Trophoblast cell (in vitro differentiated cells and primary cell): ENCODE results near the gene BICD2.
A peak's percentile ranks its signal among the peaks of the same experiment; 100 is the strongest.

Source experiments
- DNase-seq, 2 donors: peaks; one replicate each; pipeline ENCODE4 v3.0.0-alpha.2; 2016
- H2AFZ ChIP-seq: 2 replicates; pipeline ENCODE4 v1.6.1; 2013; ENCODE audit warnings: low read length, moderate library complexity, mild to moderate bottlenecking; ENCODE audit not compliant: insufficient read depth, poor library complexity
- H2AK5ac ChIP-seq: 2 replicates; pipeline ENCODE4 v1.6.1; 2013; ENCODE audit warnings: mild to moderate bottlenecking, low read length
- H2BK120ac ChIP-seq: 2 replicates; pipeline ENCODE4 v1.6.1; 2013; ENCODE audit warnings: low read length, mild to moderate bottlenecking, moderate library complexity; ENCODE audit not compliant: insufficient read depth, poor library complexity
- H2BK12ac ChIP-seq: 2 replicates; pipeline ENCODE4 v1.6.1; 2013; ENCODE audit warnings: mild to moderate bottlenecking, low read length, moderate library complexity
- H2BK5ac ChIP-seq: 2 replicates; pipeline ENCODE4 v1.6.1; 2013; ENCODE audit warnings: low read length, low read depth, moderate library complexity, mild to moderate bottlenecking; ENCODE audit not compliant: poor library complexity
- H3K14ac ChIP-seq: 2 replicates; pipeline ENCODE4 v1.6.1; 2013; ENCODE audit warnings: mild to moderate bottlenecking, low read length
- H3K18ac ChIP-seq: 2 replicates; pipeline ENCODE4 v1.6.1; 2013; ENCODE audit warnings: mild to moderate bottlenecking, low read length
- H3K23ac ChIP-seq: 2 replicates; pipeline ENCODE4 v1.6.1; 2013; ENCODE audit warnings: low read length
- H3K27ac ChIP-seq: 2 replicates; pipeline ENCODE4 v1.5.1; 2013; ENCODE audit warnings: low read depth, mild to moderate bottlenecking, inconsistent platforms, low read length, moderate library complexity
- H3K27me3 ChIP-seq: 2 replicates; pipeline ENCODE4 v1.6.1; 2013; ENCODE audit warnings: inconsistent platforms, mild to moderate bottlenecking, low read length, moderate library complexity; ENCODE audit not compliant: insufficient read depth
- H3K36me3 ChIP-seq, 2 experiments: 1 replicate in 1 of 2; 2 replicates in 1 of 2; pipeline ENCODE4 v1.6.1; 2013; ENCODE audit warnings: low read length in 2 of 2, mild to moderate bottlenecking in 2 of 2, moderate library complexity in 1 of 2; ENCODE audit not compliant: insufficient read depth in 2 of 2, control insufficient read depth in 1 of 2
- H3K4ac ChIP-seq: 2 replicates; pipeline ENCODE4 v1.6.1; 2013; ENCODE audit warnings: low read depth, mild to moderate bottlenecking, low read length, moderate library complexity
- H3K4me1 ChIP-seq, 2 experiments: 1 replicate in 1 of 2; 2 replicates in 1 of 2; pipeline ENCODE4 v1.6.1; 2013; ENCODE audit warnings: low read length in 2 of 2, mild to moderate bottlenecking in 2 of 2, moderate library complexity in 1 of 2; ENCODE audit not compliant: insufficient read depth in 2 of 2, control insufficient read depth in 1 of 2
- H3K4me2 ChIP-seq: 2 replicates; pipeline ENCODE4 v1.6.1; 2013; ENCODE audit warnings: inconsistent platforms, mild to moderate bottlenecking, low read length, moderate library complexity
- H3K4me3 ChIP-seq: 2 replicates; pipeline ENCODE4 v1.5.1; 2013; ENCODE audit warnings: mild to moderate bottlenecking, low read depth, low read length, inconsistent platforms
- H3K79me1 ChIP-seq: one replicate; pipeline ENCODE4 v1.6.1; 2013; ENCODE audit warnings: low read length
- H3K79me2 ChIP-seq: 2 replicates; pipeline ENCODE4 v1.6.1; 2013; ENCODE audit warnings: low read length, mild to moderate bottlenecking; ENCODE audit not compliant: control insufficient read depth, insufficient read depth, poor library complexity
- H3K9ac ChIP-seq: 2 replicates; pipeline ENCODE4 v1.6.1; 2013; ENCODE audit warnings: mild to moderate bottlenecking, low read length
- H3K9me3 ChIP-seq: 2 replicates; pipeline ENCODE4 v1.6.1; 2013; ENCODE audit warnings: low read depth, mild to moderate bottlenecking, control low read depth, inconsistent platforms, low read length; ENCODE audit not compliant: insufficient read depth
- H4K12ac ChIP-seq: 2 replicates; pipeline ENCODE4 v1.6.1; 2013; ENCODE audit warnings: low read depth, mild to moderate bottlenecking, low read length, moderate library complexity
- H4K8ac ChIP-seq: 2 replicates; pipeline ENCODE4 v1.6.1; 2013; ENCODE audit warnings: low read depth, mild to moderate bottlenecking, low read length, moderate library complexity
- H4K91ac ChIP-seq: one replicate; pipeline ENCODE4 v1.6.1; 2013; ENCODE audit warnings: low read depth, mild to moderate bottlenecking, low read length, moderate library complexity
- WGBS: extraction: QIAGEN DNeasy Blood & Tissue Kit; methylation state at CpG from one replicate; pipeline ENCODE4 v1.1.7; 2013; ENCODE audit warnings: missing lambda C conversion rate; ENCODE audit not compliant: insufficient read length, insufficient coverage; ENCODE audit errors: extremely low coverage; 5-methylcytosine and 5-hydroxymethylcytosine counted together

The BICD2 gene

DNA sequence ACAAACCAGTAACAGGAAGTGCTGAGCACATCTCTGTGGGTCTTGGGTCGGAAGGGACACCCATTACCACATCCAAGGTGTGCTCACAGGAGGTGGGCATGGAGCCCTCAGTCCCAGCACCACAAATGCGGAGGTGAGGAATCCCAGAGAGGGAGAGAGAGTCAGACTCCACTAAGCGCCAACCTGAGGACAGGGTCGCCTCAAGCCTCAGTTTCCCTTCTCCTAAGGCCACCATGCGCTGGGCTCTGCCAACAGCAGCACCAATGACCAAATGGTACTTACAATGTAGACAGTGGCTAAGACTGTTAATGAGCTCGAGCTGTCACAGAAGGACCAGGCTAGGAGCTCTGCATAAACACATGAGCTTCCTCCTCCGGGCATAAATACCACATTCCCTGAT is 43.1 kb downstream of the BICD2 start:
- no peak overlapping the region for H2AFZ ChIP-seq
- WGBS, result no CpG with 5 or more reads among the region's 7 CpGs
- no peak overlapping the region for H4K12ac ChIP-seq
- no peak overlapping the region for H4K91ac ChIP-seq
- H2BK12ac ChIP-seq, result no peak overlapping the region
- H3K14ac ChIP-seq, result no peak overlapping the region
- H3K27me3 ChIP-seq, result no peaks in the 10 kb centered on the region
- H2BK5ac ChIP-seq, result no peak overlapping the region
- no peak overlapping the region for H3K4me3 ChIP-seq
- peaks cover 4% of the 10 kb centered on the region for H3K79me2 ChIP-seq
- no peak overlapping the region for H3K4ac ChIP-seq
- DNase-seq, result peak; percentile 23 to 46
- H3K36me3 ChIP-seq, result peaks cover 63 to 64% of the 10 kb centered on the region in 2 experiments
- H3K79me1 ChIP-seq, result peaks cover 8% of the 10 kb centered on the region
- H3K18ac ChIP-seq, result no peak overlapping the region
- no peak overlapping the region for H3K4me2 ChIP-seq
- H3K27ac ChIP-seq, result no peak overlapping the region
- peaks cover 23 to 37% of the 10 kb centered on the region in 2 experiments for H3K4me1 ChIP-seq
- H2BK120ac ChIP-seq, result no peak overlapping the region
- no peak overlapping the region for H3K23ac ChIP-seq
- H3K9ac ChIP-seq, result no peak overlapping the region
- H4K8ac ChIP-seq, result no peak overlapping the region
- H3K9me3 ChIP-seq, result peaks cover 8% of the 10 kb centered on the region
- no peak overlapping the region for H2AK5ac ChIP-seq

DNA sequence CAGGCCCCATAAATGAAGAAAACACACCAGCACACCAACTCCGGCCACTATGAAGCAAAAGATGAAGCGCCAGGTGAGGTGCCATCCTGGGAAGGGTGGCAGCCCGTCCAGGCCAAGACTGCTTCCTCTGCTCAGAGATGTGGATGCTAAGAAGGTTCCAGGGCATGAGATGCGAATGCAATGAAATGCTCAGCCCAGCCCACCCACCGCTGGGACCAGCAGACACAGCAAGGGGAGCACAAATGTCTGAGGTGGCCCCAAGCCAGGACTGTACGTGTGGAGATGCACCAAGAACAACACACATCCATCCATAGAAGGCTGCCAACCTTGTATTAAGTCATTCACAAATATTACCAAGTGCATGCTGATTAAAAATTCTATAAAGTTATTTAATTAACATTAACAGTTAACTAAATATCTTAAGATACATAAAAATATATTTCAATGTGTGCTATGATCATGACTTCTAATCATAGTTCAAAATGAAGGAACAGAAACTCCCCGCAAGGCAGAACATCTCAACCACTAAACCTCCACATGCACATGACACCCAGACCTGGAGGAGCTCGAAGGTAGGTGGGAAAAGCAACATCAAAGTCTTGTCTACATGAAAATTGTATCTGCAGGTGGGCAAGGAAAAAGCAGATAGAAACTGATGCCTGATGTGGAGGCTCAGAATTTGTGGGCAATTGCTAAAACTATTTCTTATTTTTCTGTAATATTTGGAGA is 43.7 kb downstream of the BICD2 start:
- Histone ChIP-seq H3K36me3 (peaks cover 67 to 69% of the 10 kb centered on the region in 2 experiments), H4K12ac (no peak overlapping the region), H2BK120ac (no peak overlapping the region), H3K4ac (no peak overlapping the region), H2BK5ac (no peak overlapping the region), H3K27ac (no peak overlapping the region), H3K4me3 (no peak overlapping the region), H3K79me2 (no peaks in the 10 kb centered on the region), H3K27me3 (no peaks in the 10 kb centered on the region), H2BK12ac (no peak overlapping the region), H2AFZ (no peak overlapping the region), H3K4me1 (peaks cover 18 to 31% of the 10 kb centered on the region in 2 experiments), H3K9ac (no peak overlapping the region), H2AK5ac (no peak overlapping the region), H3K4me2 (no peak overlapping the region), H3K23ac (no peak overlapping the region), H4K91ac (no peak overlapping the region), H3K9me3 (peaks cover 8% of the 10 kb centered on the region), H3K18ac (no peak overlapping the region), H3K14ac (no peak overlapping the region), H4K8ac (no peak overlapping the region), H3K79me1 (peaks cover 5% of the 10 kb centered on the region)
- DNase-seq, result no peak
- no CpG with 5 or more reads among the region's 8 CpGs for WGBS

DNA sequence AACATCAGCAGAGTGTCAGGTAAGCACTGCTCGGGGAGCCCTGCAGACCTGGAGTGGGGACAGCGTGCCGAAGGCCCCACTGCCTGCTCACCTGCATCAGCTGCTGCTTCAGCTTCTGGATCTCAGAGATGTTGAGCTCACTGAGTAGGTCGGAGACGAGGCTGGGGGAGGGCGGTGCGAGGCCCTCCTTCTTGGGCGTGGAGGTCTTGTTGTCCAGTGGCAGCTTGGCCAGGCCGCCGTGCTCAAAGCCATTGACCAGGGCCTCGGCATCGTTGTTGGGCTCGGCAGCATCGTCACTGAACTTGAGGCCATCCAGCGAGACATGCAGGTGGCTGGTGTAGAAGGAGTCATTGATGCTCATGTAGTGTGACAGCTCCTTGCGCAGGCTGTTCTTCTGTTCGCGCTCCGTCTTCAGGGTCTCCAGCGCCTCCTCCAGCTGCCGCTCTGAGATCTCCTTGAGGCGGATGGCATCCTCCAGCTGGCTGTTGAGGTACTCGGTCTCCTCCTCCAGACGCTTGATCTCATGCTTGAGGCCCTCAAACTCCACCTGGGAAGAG is 44.3 kb downstream of the BICD2 start:
- Histone ChIP-seq H4K12ac (no peak overlapping the region), H3K18ac (no peak overlapping the region), H3K79me2 (no peaks in the 10 kb centered on the region), H3K79me1 (peaks cover 5% of the 10 kb centered on the region), H3K4me1 (peaks cover 16 to 28% of the 10 kb centered on the region in 2 experiments), H3K23ac (no peak overlapping the region), H2AFZ (no peak overlapping the region), H4K91ac (no peak overlapping the region), H3K36me3 (peaks cover 74 to 76% of the 10 kb centered on the region in 2 experiments), H2AK5ac (no peak overlapping the region), H4K8ac (no peak overlapping the region), H3K4ac (no peak overlapping the region), H2BK5ac (no peak overlapping the region), H3K9ac (no peak overlapping the region), H3K14ac (no peak overlapping the region), H3K9me3 (peaks cover 8% of the 10 kb centered on the region), H3K4me2 (no peak overlapping the region), H3K4me3 (no peak overlapping the region), H3K27me3 (no peaks in the 10 kb centered on the region), H2BK12ac (no peak overlapping the region), H2BK120ac (no peak overlapping the region), H3K27ac (no peak overlapping the region)
- DNase-seq, result no peak
- no CpG with 5 or more reads among the region's 24 CpGs for WGBS

DNA sequence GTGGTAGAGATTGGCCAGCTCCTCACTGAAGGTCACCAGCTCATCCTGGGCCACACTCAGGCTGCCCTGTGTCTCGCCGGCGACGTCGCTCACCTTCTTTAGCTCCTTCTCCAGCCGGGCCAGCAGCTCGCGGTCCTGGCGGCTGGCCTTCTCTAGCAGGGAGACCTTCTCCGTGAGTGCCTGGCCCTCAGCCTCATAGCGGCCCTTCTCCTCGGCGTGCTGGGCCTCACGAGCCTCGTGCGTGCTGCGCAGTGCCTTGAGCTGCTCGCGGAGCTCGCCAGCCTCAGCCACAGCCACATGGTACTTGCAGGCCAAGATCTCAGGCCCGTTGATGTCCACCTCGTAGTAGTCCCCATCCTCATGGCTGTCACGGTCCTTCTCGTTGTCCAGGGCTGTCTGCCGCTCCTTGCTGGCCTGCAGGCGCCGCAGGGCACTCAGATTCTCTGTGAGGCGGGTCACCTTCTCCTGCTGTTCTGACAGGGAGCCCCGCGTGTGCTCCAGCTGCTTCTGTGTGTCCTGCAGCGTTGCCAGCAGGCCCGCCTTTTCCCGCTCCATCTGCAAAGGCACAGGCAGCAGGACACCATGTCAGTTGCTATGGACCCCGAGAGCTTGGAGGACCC is 45.5 kb downstream of the BICD2 start:
- Histone ChIP-seq H3K4me1 (peaks cover 12 to 17% of the 10 kb centered on the region in 2 experiments), H3K9ac (no peak overlapping the region), H2AK5ac (no peak overlapping the region), H3K18ac (no peak overlapping the region), H3K4me3 (no peak overlapping the region), H3K23ac (no peak overlapping the region), H4K12ac (no peak overlapping the region), H3K36me3 (peaks cover 80 to 82% of the 10 kb centered on the region in 2 experiments), H3K27ac (no peak overlapping the region), H3K9me3 (peaks cover 5% of the 10 kb centered on the region), H3K4me2 (no peak overlapping the region), H3K79me1 (peaks cover 2% of the 10 kb centered on the region), H3K79me2 (no peaks in the 10 kb centered on the region), H2BK5ac (no peak overlapping the region), H4K8ac (no peak overlapping the region), H3K14ac (no peak overlapping the region), H2BK12ac (no peak overlapping the region), H3K4ac (no peak overlapping the region), H3K27me3 (no peaks in the 10 kb centered on the region), H4K91ac (no peak overlapping the region), H2BK120ac (no peak overlapping the region), H2AFZ (no peak overlapping the region)
- no peak for DNase-seq
- no CpG with 5 or more reads among the region's 34 CpGs for WGBS
